T-cell (primary cell): ENCODE results near the gene PPP1R13B. TPM values are rescaled to one million over a fixed set of nuclear protein-coding genes. Genes with fewer than 3 reads are reported as not detected.

Experiments
- ATAC-seq, 4 experiments: fragments of 200-7000 bp in 3 of 4; fragments of 150-1000 bp in 1 of 4; cut with Tn5 transposase; replicated peaks in 1 of 4; 1 replicate in 3 of 4; 2 replicates in 1 of 4; pipeline ENCODE4 v1.10.0; 2021; ENCODE audit warnings: moderate library complexity in 3 of 4, mild to moderate bottlenecking in 2 of 4, moderate number of reproducible peaks in 1 of 4
- CTCF ChIA-PET, 2 donors: fragments of 300-600 bp; sonication (Branson Sonifier 250); formaldehyde crosslinking; loops; one replicate each; lab custom pipeline; 2022; ENCODE audit warnings: antibody characterized with exemption in 2 of 2; lab: Charles Lee
- POLR2A ChIA-PET, 2 donors: fragments of 300-600 bp; sonication (Branson Sonifier 250); formaldehyde crosslinking; loops; one replicate each; lab custom pipeline; 2022; ENCODE audit warnings: antibody characterized with exemption in 2 of 2; lab: Charles Lee
- DNase-seq, 35 experiments: peaks; one replicate each; pipeline versions ENCODE4 v3.0.0 to v3.0.0-alpha.2; 2013 to 2023
- H3K27ac ChIP-seq: one replicate; pipeline ENCODE4 v1.5.1; 2013; ENCODE audit warnings: low read length
- H3K27me3 ChIP-seq, 2 experiments: replicated peaks in 1 of 2; 1 replicate in 1 of 2; 2 replicates in 1 of 2; pipeline versions ENCODE4 v1.6.1 to v1.7.0; 2013; ENCODE audit warnings: low read length in 1 of 2, mixed read lengths in 1 of 2; ENCODE audit not compliant: control insufficient read depth in 2 of 2, insufficient read depth in 2 of 2; ENCODE audit errors: extremely low read depth in 1 of 2
- H3K36me3 ChIP-seq, 2 donors: 1 replicate in 1 of 2; 2 replicates in 1 of 2; pipeline versions ENCODE4 v1.6.1 to v1.7.0; 2013; ENCODE audit warnings: low read length in 1 of 2; ENCODE audit not compliant: control insufficient read depth in 2 of 2, insufficient read depth in 1 of 2; ENCODE audit errors: extremely low read depth in 1 of 2
- H3K4me1 ChIP-seq, 2 experiments: 1 replicate in 1 of 2; 2 replicates in 1 of 2; pipeline versions ENCODE4 v1.6.1 to v1.7.0; 2013; ENCODE audit warnings: low read length in 2 of 2, mixed read lengths in 1 of 2; ENCODE audit not compliant: insufficient read depth in 2 of 2, control insufficient read depth in 1 of 2; ENCODE audit errors: extremely low read depth in 1 of 2
- H3K4me3 ChIP-seq, 2 donors: 1 replicate in 1 of 2; 2 replicates in 1 of 2; pipeline versions ENCODE4 v1.5.1 to v1.7.0; 2013; ENCODE audit warnings: mild to moderate bottlenecking in 2 of 2, low read length in 1 of 2, moderate library complexity in 1 of 2; ENCODE audit not compliant: control insufficient read depth in 1 of 2; ENCODE audit errors: extremely low read depth in 1 of 2
- H3K9me3 ChIP-seq: 2 replicates; pipeline ENCODE4 v1.7.0; 2013
- H3K27ac Mint-ChIP-seq, 2 donors: one replicate each; pipeline ENCODE4 v1.8.0; 2020 to 2021; ENCODE audit warnings: mild to moderate bottlenecking in 2 of 2, mixed read lengths in 2 of 2
- H3K27me3 Mint-ChIP-seq, 2 donors: one replicate each; pipeline ENCODE4 v1.8.0; 2021 to 2022; ENCODE audit warnings: mixed read lengths in 2 of 2
- H3K36me3 Mint-ChIP-seq: one replicate; pipeline ENCODE4 v1.8.0; 2021; ENCODE audit warnings: mixed read lengths
- H3K4me1 Mint-ChIP-seq, 3 donors: one replicate each; pipeline ENCODE4 v1.8.0; 2020 to 2022; ENCODE audit warnings: mixed read lengths in 3 of 3, mild to moderate bottlenecking in 1 of 3
- H3K4me3 Mint-ChIP-seq, 3 donors: one replicate each; pipeline ENCODE4 v1.8.0; 2020 to 2022; ENCODE audit warnings: mild to moderate bottlenecking in 3 of 3, mixed read lengths in 3 of 3, moderate library complexity in 3 of 3
- H3K9me3 Mint-ChIP-seq, 3 donors: one replicate each; pipeline ENCODE4 v1.8.0; 2020 to 2022; ENCODE audit warnings: mixed read lengths in 3 of 3
- WGBS: methylation state at CpG from one replicate; pipeline ENCODE4 v1.1.5; 2013; ENCODE audit warnings: missing lambda C conversion rate; ENCODE audit not compliant: insufficient coverage; 5-methylcytosine and 5-hydroxymethylcytosine counted together
- total RNA-seq, 35 experiments: library from RNA in 6 of 35; stranded (reverse) in 6 of 35; fragments of 120-200 nt in 1 of 35; gene quantifications; one replicate each; pipeline versions ENCODE4 v1.2.1 to v1.2.4 and lab custom pipeline; 2013 to 2026

Gene PPP1R13B
- total RNA-seq, 5 donors from 2014 or later (not counting 1 experiment from before 2014, with no cell fraction given), result 23.8 to 32.4 (median 29.9) TPM

- POLR2A ChIA-PET, result interaction anchor here in 1 of 2 donors (0.6 kb wide), 2 partner anchors 39 to 89 kb away, joined by 3 to 4 read pairs; no protein-coding TSS in a partner anchor
Observed at GRCh38 chr14:103880348-103881267, 33.2 kb upstream of the PPP1R13B start.

GRCh38 chr14:103879570-103880347, 32.4 kb upstream of the PPP1R13B start:
- ATAC-seq (peak in 3 of 4 experiments; percentile 26 to 59 (median 50)), DNase-seq (no peak)
- Mint-ChIP-seq H3K27me3 (no peaks in the 10 kb centered on the region), H3K36me3 (no peaks in the 10 kb centered on the region), H3K4me1 (peaks cover 18 to 25% (median 20%) of the 10 kb centered on the region in 3 donors), H3K9me3 (peaks cover 0 to 5% (median 0%) of the 10 kb centered on the region in 3 donors), H3K4me3 (peak overlapping the region; percentile 64 to 74 (median 64)), H3K27ac (no peak overlapping the region)
- 31% methylated on average over 25 of the region's 34 CpGs for WGBS
- CTCF ChIA-PET, result interaction anchor here in 1 of 2 donors (1.5 kb wide), 1 partner anchor 21 kb away, joined by 6 read pairs; no protein-coding TSS in a partner anchor
- peaks cover 0 to 33% of the 10 kb centered on the region in 2 experiments for H3K27me3 ChIP-seq
- POLR2A ChIA-PET, result interaction anchor here in 1 of 2 donors (0.6 kb wide), 1 partner anchor 88 kb away, joined by 3 read pairs; no protein-coding TSS in a partner anchor
- H3K4me3 ChIP-seq, result peak overlapping the region; percentile 22 to 49
- no peaks in the 10 kb centered on the region for H3K9me3 ChIP-seq
- H3K4me1 ChIP-seq, result peaks cover 0 to 18% of the 10 kb centered on the region in 2 experiments
- no peak overlapping the region for H3K27ac ChIP-seq
- H3K36me3 ChIP-seq, result no peaks in the 10 kb centered on the region

More at GRCh38 chr14:103880348-103881267, 33.2 kb upstream of the PPP1R13B start:
- CTCF ChIA-PET, result interaction anchor here (0.6 to 1.5 kb wide), 3 partner anchors 13 to 72 kb away, joined by 3 to 6 read pairs (median 3); no protein-coding TSS in a partner anchor
- no peak overlapping the region for H3K27ac Mint-ChIP-seq
- Histone ChIP-seq H3K9me3 (no peaks in the 10 kb centered on the region), H3K27ac (no peak overlapping the region), H3K4me3 (peak overlapping the region; percentile 22 to 49), H3K36me3 (no peaks in the 10 kb centered on the region), H3K4me1 (peaks cover 0 to 18% of the 10 kb centered on the region in 2 experiments), H3K27me3 (peaks cover 0 to 35% of the 10 kb centered on the region in 2 experiments)
- ATAC-seq (peak; percentile 66 to 88 (median 82)), DNase-seq (peak in 34 of 35 experiments; percentile 14 to 60 (median 37))
- peaks cover 12 to 20% (median 19%) of the 10 kb centered on the region in 3 donors for H3K4me1 Mint-ChIP-seq
- no peaks in the 10 kb centered on the region for H3K36me3 Mint-ChIP-seq
- H3K4me3 Mint-ChIP-seq, result peak overlapping the region; percentile 64 to 74 (median 64)
- H3K27me3 Mint-ChIP-seq, result no peaks in the 10 kb centered on the region
- no peaks in the 10 kb centered on the region for H3K9me3 Mint-ChIP-seq
- 20% methylated on average over 15 of the region's 23 CpGs for WGBS

GRCh38 chr14:103879118-103879569, 31.8 kb upstream of the PPP1R13B start:
- Histone ChIP-seq H3K9me3 (no peaks in the 10 kb centered on the region), H3K27ac (no peak overlapping the region), H3K27me3 (peaks cover 0 to 33% of the 10 kb centered on the region in 2 experiments), H3K4me3 (no peak overlapping the region), H3K4me1 (peaks cover 0 to 18% of the 10 kb centered on the region in 2 experiments), H3K36me3 (no peaks in the 10 kb centered on the region)
- ATAC-seq (no peak), DNase-seq (no peak)
- CTCF ChIA-PET, result no interaction called here
- peak overlapping the region; percentile 64 to 74 (median 64) for H3K4me3 Mint-ChIP-seq
- no peaks in the 10 kb centered on the region for H3K36me3 Mint-ChIP-seq
- POLR2A ChIA-PET, result no interaction called here
- peaks cover 19 to 29% (median 25%) of the 10 kb centered on the region in 3 donors for H3K4me1 Mint-ChIP-seq
- no peaks in the 10 kb centered on the region for H3K27me3 Mint-ChIP-seq
- peaks cover 0 to 6% (median 0%) of the 10 kb centered on the region in 3 donors for H3K9me3 Mint-ChIP-seq
- H3K27ac Mint-ChIP-seq, result no peak overlapping the region
- 96% methylated on average over 12 of the region's 16 CpGs for WGBS

- H3K27me3 Mint-ChIP-seq, result no peaks in the 10 kb centered on the region
- no peak overlapping the region for H3K4me3 Mint-ChIP-seq
- ChIA-PET CTCF (no interaction called here), POLR2A (no interaction called here)
- H3K9me3 Mint-ChIP-seq, result peaks cover 0 to 6% (median 0%) of the 10 kb centered on the region in 3 donors
- peaks cover 0 to 31% of the 10 kb centered on the region in 2 experiments for H3K27me3 ChIP-seq
- H3K36me3 Mint-ChIP-seq, result no peaks in the 10 kb centered on the region
- no peaks in the 10 kb centered on the region for H3K36me3 ChIP-seq
- H3K9me3 ChIP-seq, result no peaks in the 10 kb centered on the region
- H3K27ac ChIP-seq, result no peak overlapping the region
- H3K4me3 ChIP-seq, result no peak overlapping the region
- WGBS, result 98% methylated on average over 9 of the region's 11 CpGs
- DNase-seq (no peak), ATAC-seq (no peak)
- H3K4me1 ChIP-seq, result peaks cover 0 to 18% of the 10 kb centered on the region in 2 experiments
- H3K27ac Mint-ChIP-seq, result no peak overlapping the region
- peaks cover 19 to 29% (median 25%) of the 10 kb centered on the region in 3 donors for H3K4me1 Mint-ChIP-seq
Observed at GRCh38 chr14:103878180-103878579, 30.8 kb upstream of the PPP1R13B start.

- ChIA-PET POLR2A (no interaction called here), CTCF (no interaction called here)
- Histone ChIP-seq H3K27me3 (peaks cover 0 to 8% of the 10 kb centered on the region in 2 experiments), H3K27ac (no peak overlapping the region), H3K4me3 (no peak overlapping the region), H3K36me3 (no peaks in the 10 kb centered on the region), H3K9me3 (no peaks in the 10 kb centered on the region), H3K4me1 (peaks cover 4 to 25% of the 10 kb centered on the region in 2 experiments)
- Mint-ChIP-seq H3K27ac (no peak overlapping the region), H3K4me1 (peaks cover 21 to 27% (median 21%) of the 10 kb centered on the region in 3 donors), H3K27me3 (no peaks in the 10 kb centered on the region), H3K9me3 (peaks cover 0 to 6% (median 0%) of the 10 kb centered on the region in 3 donors), H3K4me3 (no peak overlapping the region), H3K36me3 (no peaks in the 10 kb centered on the region)
- ATAC-seq, result no peak
- 77% methylated on average over 5 of the region's 5 CpGs for WGBS
- DNase-seq, result no peak
Observed at GRCh38 chr14:103875010-103875409, 27.6 kb upstream of the PPP1R13B start.
